H1 (cell line): Measurements from ENCODE around the gene COG7. TPM values are rescaled to one million over a fixed set of nuclear protein-coding genes. Genes with fewer than 3 reads are reported as not detected.
"Not testable (repeated sequence)": the region's sequence is repeated elsewhere in the genome, so short reads cannot be mapped to it uniquely, and the experiment has no call there.

ENCODE experiments used
- CTCF ChIA-PET: fragments of 300-600 bp; sonication (Branson Sonifier 250); formaldehyde crosslinking; loops from one replicate; lab custom pipeline; 2021; ENCODE audit not compliant: partially characterized antibody; lab: Charles Lee
- POLR2A ChIA-PET: fragments of 300-600 bp; sonication (Branson Sonifier 250); formaldehyde crosslinking; loops from one replicate; lab custom pipeline; 2021; ENCODE audit warnings: inconsistent platforms; ENCODE audit not compliant: partially characterized antibody; lab: Charles Lee
- DNase-seq, 2 experiments: peaks; one replicate each; pipeline versions ENCODE4 v3.0.0 to v3.0.0-alpha.2; 2010 to 2022; ENCODE audit warnings: low spot score in 2 of 2, low read depth in 1 of 2, mixed read lengths in 1 of 2
- FAIRE-seq: peaks from 2 replicates; lab custom pipeline; 2011; peaks lifted over from hg19 to GRCh38; lab: Jason Lieb, UNC
- H2AFZ ChIP-seq: 2 replicates; pipeline ENCODE4 v1.8.1; 2012; ENCODE audit warnings: low read length, inconsistent platforms
- H2AK5ac ChIP-seq: 2 replicates; pipeline ENCODE4 v1.6.1; 2013; ENCODE audit warnings: low read depth, low read length
- H2BK120ac ChIP-seq: replicated peaks from 2 replicates; pipeline ENCODE3; 2013; ENCODE audit warnings: low read depth, low read length, inconsistent platforms
- H2BK12ac ChIP-seq: 2 replicates; pipeline ENCODE4 v1.6.1; 2013; ENCODE audit warnings: low read depth, low read length
- H2BK15ac ChIP-seq: 2 replicates; pipeline ENCODE4 v1.6.1; 2013; ENCODE audit warnings: low read length
- H2BK20ac ChIP-seq: 2 replicates; pipeline ENCODE4 v1.6.1; 2013; ENCODE audit warnings: low read length
- H2BK5ac ChIP-seq: 2 replicates; pipeline ENCODE4 v1.6.1; 2013; ENCODE audit warnings: low read depth, low read length
- H3K14ac ChIP-seq: 2 replicates; pipeline ENCODE4 v1.6.1; 2013; ENCODE audit warnings: inconsistent platforms; ENCODE audit not compliant: insufficient read length
- H3K18ac ChIP-seq: 2 replicates; pipeline ENCODE4 v1.6.1; 2013; ENCODE audit warnings: low read length; ENCODE audit errors: extremely low read depth
- H3K23ac ChIP-seq: 2 replicates; pipeline ENCODE4 v1.6.1; 2013; ENCODE audit warnings: inconsistent platforms; ENCODE audit not compliant: insufficient read length
- H3K23me2 ChIP-seq: 2 replicates; pipeline ENCODE4 v1.6.1; 2013; ENCODE audit warnings: low read depth, low read length
- H3K27ac ChIP-seq: 2 replicates; pipeline ENCODE4 v1.6.1; 2011; ENCODE audit warnings: low read depth, low read length, inconsistent platforms
- H3K27me3 ChIP-seq, 4 experiments: replicated peaks in 1 of 4; 1 replicate in 1 of 4; 2 replicates in 3 of 4; pipeline versions ENCODE4 v1.6.1 to v1.8.1; 2011 to 2013; ENCODE audit warnings: low read length in 3 of 4, mild to moderate bottlenecking in 3 of 4, inconsistent platforms in 2 of 4, mixed read lengths in 2 of 4, moderate library complexity in 1 of 4; ENCODE audit not compliant: control insufficient read depth in 3 of 4, insufficient read depth in 3 of 4; ENCODE audit errors: extremely low read depth in 1 of 4
- H3K36me3 ChIP-seq, 4 experiments: 2 replicates each; pipeline versions ENCODE4 v1.6.1 to v1.8.1; 2011 to 2013; ENCODE audit warnings: mild to moderate bottlenecking in 4 of 4, low read length in 3 of 4, moderate library complexity in 2 of 4, control low read depth in 1 of 4, inconsistent platforms in 1 of 4; ENCODE audit not compliant: insufficient read depth in 4 of 4, control insufficient read depth in 2 of 4
- H3K4ac ChIP-seq: replicated peaks from 2 replicates; pipeline ENCODE3; 2013; ENCODE audit warnings: low read length, low read depth, mixed read lengths, inconsistent platforms; ENCODE audit not compliant: insufficient read length
- H3K4me1 ChIP-seq, 4 experiments: replicated peaks in 1 of 4; 1 replicate in 1 of 4; 2 replicates in 3 of 4; pipeline versions ENCODE4 v1.6.1 to v1.8.1; 2011 to 2013; ENCODE audit warnings: low read length in 3 of 4, inconsistent platforms in 2 of 4, mixed read lengths in 1 of 4; ENCODE audit not compliant: insufficient read depth in 4 of 4, control insufficient read depth in 3 of 4
- H3K4me2 ChIP-seq, 2 experiments: 2 replicates each; pipeline versions ENCODE4 v1.6.1 to v1.8.1; 2011 to 2013; ENCODE audit warnings: low read depth in 2 of 2, low read length in 2 of 2, control low read depth in 1 of 2, inconsistent platforms in 1 of 2, mild to moderate bottlenecking in 1 of 2; ENCODE audit not compliant: insufficient read depth in 1 of 2
- H3K4me3 ChIP-seq, 4 experiments: fragments of 200-600, 300-600 bp in 1 of 4; sonication (generic), shearing (Covaris generic), sonication (Bioruptor Twin) in 1 of 4; 2 replicates each; pipeline versions ENCODE4 v1.5.1 to v1.8.1; 2011 to 2016; ENCODE audit warnings: low read length in 4 of 4, low read depth in 3 of 4, control low read depth in 2 of 4, inconsistent platforms in 2 of 4, mild to moderate bottlenecking in 2 of 4, mixed read lengths in 1 of 4, moderate library complexity in 1 of 4; ENCODE audit not compliant: insufficient read depth in 2 of 4; ENCODE audit errors: extremely low read depth in 1 of 4
- H3K56ac ChIP-seq: replicated peaks from 2 replicates; pipeline ENCODE3; 2013; ENCODE audit warnings: low read depth, mild to moderate bottlenecking, mixed read lengths, low read length, inconsistent platforms; ENCODE audit not compliant: insufficient read length
- H3K79me1 ChIP-seq: 2 replicates; pipeline ENCODE4 v1.6.1; 2013; ENCODE audit warnings: low read depth, low read length, control low read depth
- H3K79me2 ChIP-seq, 2 experiments: 2 replicates each; pipeline versions ENCODE4 v1.6.1 to v1.8.1; 2012 to 2013; ENCODE audit warnings: low read length in 2 of 2, mild to moderate bottlenecking in 2 of 2, inconsistent platforms in 1 of 2; ENCODE audit not compliant: insufficient read depth in 2 of 2, control insufficient read depth in 1 of 2
- H3K9ac ChIP-seq, 4 experiments: replicated peaks in 1 of 4; 1 replicate in 1 of 4; 2 replicates in 3 of 4; pipeline versions ENCODE4 v1.6.1 to v1.8.1; 2011 to 2013; ENCODE audit warnings: low read depth in 3 of 4, low read length in 3 of 4, control low read depth in 2 of 4, mild to moderate bottlenecking in 2 of 4, moderate library complexity in 2 of 4, inconsistent platforms in 1 of 4; ENCODE audit errors: extremely low read depth in 1 of 4
- H3K9me3 ChIP-seq, 2 experiments: 2 replicates each; pipeline versions ENCODE4 v1.6.1 to v1.8.1; 2012 to 2013; ENCODE audit warnings: mild to moderate bottlenecking in 2 of 2, moderate library complexity in 2 of 2, control low read depth in 1 of 2, inconsistent platforms in 1 of 2, low read depth in 1 of 2, low read length in 1 of 2, mixed read lengths in 1 of 2; ENCODE audit not compliant: insufficient read depth in 2 of 2
- H4K20me1 ChIP-seq, 2 experiments: replicated peaks in 1 of 2; 2 replicates each; pipeline versions ENCODE3 to v1.8.1; 2011 to 2013; ENCODE audit warnings: inconsistent platforms in 2 of 2, low read length in 2 of 2, mild to moderate bottlenecking in 1 of 2; ENCODE audit not compliant: insufficient read depth in 2 of 2, control insufficient read depth in 1 of 2
- H4K5ac ChIP-seq: 2 replicates; pipeline ENCODE4 v1.6.1; 2013; ENCODE audit warnings: low read length, low read depth, mixed read lengths, inconsistent platforms; ENCODE audit not compliant: insufficient read length
- H4K8ac ChIP-seq: 2 replicates; pipeline ENCODE4 v1.8.0; 2013; ENCODE audit warnings: mild to moderate bottlenecking, moderate library complexity, low read length, inconsistent platforms; ENCODE audit not compliant: insufficient read depth; ENCODE audit errors: extremely low read depth
- H4K91ac ChIP-seq: replicated peaks from 2 replicates; pipeline ENCODE3; 2013; ENCODE audit warnings: low read length, mixed read lengths, inconsistent platforms; ENCODE audit not compliant: insufficient read length
- WGBS, 2 experiments: shearing (Covaris generic) in 1 of 2; methylation state at CpG; one replicate each; pipeline versions ENCODE4 v1.1.6 to v1.1.7; 2013 to 2015; ENCODE audit warnings: low lambda C conversion rate in 2 of 2, mixed read lengths in 2 of 2, inconsistent platforms in 1 of 2, low coverage in 1 of 2, missing lambda C conversion rate in 1 of 2; ENCODE audit not compliant: insufficient replicate concordance in 2 of 2, insufficient coverage in 1 of 2, insufficient read length in 1 of 2; ENCODE audit errors: extremely low coverage in 1 of 2, missing lambda C conversion rate in 1 of 2; 5-methylcytosine and 5-hydroxymethylcytosine counted together
- polyA plus RNA-seq, 7 experiments: library from polyadenylated mRNA; depleted of rRNA in 3 of 7; stranded (reverse) in 5 of 7; unstranded in 2 of 7; fragments of >200 nt in 5 of 7; fragments of 200-250 nt in 2 of 7; gene quantifications; 1 replicate in 5 of 7; 2 replicates in 1 of 7; 4 replicates in 1 of 7; pipeline versions ENCODE4 v1.2.1 to v1.2.3, GENCODE V29; 2011 to 2013; ENCODE audit warnings: missing spikeins in 2 of 7, mixed read lengths in 2 of 7
- total RNA-seq: library from RNA; stranded (reverse); fragmentation: NEBNext Ultra II Directional; extraction: Animal tissue kit (Norgen Biotek cat#: 25700); gene quantifications from 2 replicates; pipeline ENCODE4 v1.2.1, GENCODE V29; 2021

COG7 gene
- total and polyA plus RNA-seq, 2 of the 8 experiments (the other 6 are each of a cell fraction or from before 2014, with no cell fraction given): 17.2 to 40.4 TPM

DNA sequence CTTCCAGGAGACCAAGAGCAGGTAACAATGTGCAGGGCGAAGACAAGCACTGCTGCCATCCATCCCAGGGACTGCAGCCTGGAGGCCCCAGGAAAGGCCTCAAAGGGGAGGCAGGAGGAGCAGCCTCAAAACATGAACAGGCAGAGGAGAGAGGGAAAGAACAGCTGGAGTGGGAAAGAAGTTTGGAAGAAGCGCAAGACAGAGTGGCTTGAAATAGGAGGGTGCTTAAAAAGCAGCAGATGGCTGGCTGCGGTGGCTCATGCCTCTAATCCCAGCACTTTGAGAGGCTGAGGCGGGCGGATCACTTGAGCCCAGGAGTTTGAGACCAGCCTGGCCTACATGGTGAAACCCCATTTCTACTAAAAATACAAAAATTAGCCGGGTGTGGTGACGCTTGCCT lies 52.5 kb downstream of the COG7 start:
- WGBS, 2 experiments: 90% methylated on average over 7 of the region's 7 CpGs; no CpG with 5 or more reads in 1 of the 2 experiments
- H2AFZ ChIP-seq, FAIRE-seq, H3K27ac ChIP-seq, H3K79me1 ChIP-seq, DNase-seq, H3K4ac ChIP-seq, H3K9me3 ChIP-seq, POLR2A ChIA-PET, H3K4me3 ChIP-seq, H2AK5ac ChIP-seq, H4K5ac ChIP-seq, H4K8ac ChIP-seq, H2BK120ac ChIP-seq, H2BK15ac ChIP-seq, H3K23ac ChIP-seq, H3K23me2 ChIP-seq, H3K56ac ChIP-seq, H4K20me1 ChIP-seq, H2BK20ac ChIP-seq, H3K9ac ChIP-seq, H3K79me2 ChIP-seq, H3K14ac ChIP-seq, H3K27me3 ChIP-seq: not testable (repeated sequence)
- H3K36me3 ChIP-seq: peaks cover 3 to 22% (median 4%) of the 10 kb centered on the region in 4 experiments; a peak in 4 of 8 replicates
- CTCF ChIA-PET: interaction anchor here (1.3 to 5.2 kb wide), 3 partner anchors 9 to 34 kb away, joined by 3 to 38 read pairs (median 7); no protein-coding TSS in a partner anchor
- peak overlapping the region; percentile 82; the same call in 1 of the 2 replicates for H2BK12ac ChIP-seq
- H4K91ac ChIP-seq: peak overlapping the region; percentile 11
- peaks cover 3 to 23% (median 17%) of the 10 kb centered on the region in 4 experiments for H3K4me1 ChIP-seq
- H3K4me2 ChIP-seq: 0 out of 4 replicates have a peak overlapping the region, but pooled peaks of 1 of the 2 experiments have one; percentile 45
- peak overlapping the region; percentile 87; the same call in 1 of the 2 replicates for H3K18ac ChIP-seq
- peak overlapping the region; percentile 48; the same call in 1 of the 2 replicates for H2BK5ac ChIP-seq
